Psoas muscle (tissue), 8 donors: ENCODE data around the gene WDR81. TPM values are rescaled to one million over a fixed set of nuclear protein-coding genes. Genes with fewer than 3 reads are reported as not detected.

Experiments used
- ATAC-seq, 4 donors: fragments of 200-7000 bp; cut with Tn5 transposase; one replicate each; pipeline ENCODE4 v1.9.1; 2020; ENCODE audit warnings: moderate library complexity in 3 of 4, mild to moderate bottlenecking in 2 of 4
- DNase-seq, 2 donors: peaks; one replicate each; pipeline ENCODE4 v3.0.0-alpha.2; 2020
- H3K27ac ChIP-seq: fragments of 200-600 bp; one replicate; pipeline ENCODE4 v1.8.0; 2022
- H3K27me3 ChIP-seq, 3 donors: fragments of 200-600 bp in 1 of 3; one replicate each; pipeline versions ENCODE4 v1.6.1 to v1.8.0; 2013 to 2022; ENCODE audit warnings: low read length in 2 of 3, mild to moderate bottlenecking in 2 of 3, moderate library complexity in 1 of 3; ENCODE audit not compliant: insufficient read depth in 3 of 3
- H3K36me3 ChIP-seq, 2 donors: fragments of 200-600 bp in 1 of 2; one replicate each; pipeline versions ENCODE4 v1.6.1 to v1.8.0; 2013 to 2022; ENCODE audit warnings: low read depth in 1 of 2, mild to moderate bottlenecking in 1 of 2, moderate library complexity in 1 of 2; ENCODE audit not compliant: insufficient read depth in 1 of 2
- H3K4me1 ChIP-seq: fragments of 200-600 bp; one replicate; pipeline ENCODE4 v1.8.0; 2022
- H3K4me3 ChIP-seq: fragments of 200-600 bp; one replicate; pipeline ENCODE4 v1.8.0; 2022; ENCODE audit warnings: mild to moderate bottlenecking
- H3K9me3 ChIP-seq: fragments of 200-600 bp; one replicate; pipeline ENCODE4 v1.8.0; 2022
- WGBS, 3 donors: extraction: QIAGEN DNeasy Blood & Tissue Kit; methylation state at CpG; one replicate each; pipeline versions ENCODE4 v1.1.6 to v1.1.7; 2013; 5-methylcytosine and 5-hydroxymethylcytosine counted together
- intact Hi-C, 2 donors: fragments of 100-400 bp; cut with DNase I; formaldehyde crosslinking; loops; one replicate each; pipeline versions ENCODE4 v1.11.0 to v1.14.2; 2022
- polyA plus RNA-seq, 3 donors: library from polyadenylated mRNA; stranded (reverse); fragments of 200-250 nt; gene quantifications; one replicate each; pipeline ENCODE4 v1.2.3, GENCODE V29; 2013
- total RNA-seq, 4 donors: library from RNA; stranded (reverse); fragmentation: NEBNext Ultra II Directional in 2 of 4; extraction: Animal tissue kit (Norgen Biotek cat#: 25700) in 2 of 4; gene quantifications; one replicate each; pipeline versions ENCODE4 v1.2.1 to v1.2.4, GENCODE V29; 2021 to 2023
- TF ChIP-seq, protein P1 (sequence below): fragments of 200-600 bp; IDR thresholded peaks from one replicate; pipeline ENCODE4 v1.8.0; 2022; ENCODE audit warnings: antibody characterized with exemption
- donor health status: healthy with polysubstance abuse.
- donor health status: DM: no; HTN: no; CAD: no; lungs with moderate emphysema.
- donor health status: Bipolar disorder and iron deficiency.
- donor health status: healthy.
- donor health status: DM: yes; HTN: yes; CAD: no.
- donor health status: DM: no; HTN: no; CAD: no.
- donor health status: DM: no; HTN: no; CAD: no.
- donor health status: DM: yes; HTN: yes; CAD: no.

Gene WDR81
- total and polyA plus RNA-seq, 7 donors: 15.1 to 27.9 (median 18.5) TPM

- intact Hi-C loops: loop anchor here in 1 of 2 donors (5.0 kb wide), 1 partner anchor 35 kb away; no protein-coding TSS in a partner anchor
- DNase-seq: peak in 1 of 2 donors; percentile 39
- Histone ChIP-seq H3K27me3 (no peaks in the 10 kb centered on the region), H3K4me1 (peaks cover 37% of the 10 kb centered on the region), H3K36me3 (peaks cover 3 to 35% of the 10 kb centered on the region in 2 donors), H3K27ac (peak overlapping the region; percentile 44), H3K9me3 (no peaks in the 10 kb centered on the region), H3K4me3 (peak overlapping the region; percentile 97)
- TF ChIP-seq, protein P1, sequence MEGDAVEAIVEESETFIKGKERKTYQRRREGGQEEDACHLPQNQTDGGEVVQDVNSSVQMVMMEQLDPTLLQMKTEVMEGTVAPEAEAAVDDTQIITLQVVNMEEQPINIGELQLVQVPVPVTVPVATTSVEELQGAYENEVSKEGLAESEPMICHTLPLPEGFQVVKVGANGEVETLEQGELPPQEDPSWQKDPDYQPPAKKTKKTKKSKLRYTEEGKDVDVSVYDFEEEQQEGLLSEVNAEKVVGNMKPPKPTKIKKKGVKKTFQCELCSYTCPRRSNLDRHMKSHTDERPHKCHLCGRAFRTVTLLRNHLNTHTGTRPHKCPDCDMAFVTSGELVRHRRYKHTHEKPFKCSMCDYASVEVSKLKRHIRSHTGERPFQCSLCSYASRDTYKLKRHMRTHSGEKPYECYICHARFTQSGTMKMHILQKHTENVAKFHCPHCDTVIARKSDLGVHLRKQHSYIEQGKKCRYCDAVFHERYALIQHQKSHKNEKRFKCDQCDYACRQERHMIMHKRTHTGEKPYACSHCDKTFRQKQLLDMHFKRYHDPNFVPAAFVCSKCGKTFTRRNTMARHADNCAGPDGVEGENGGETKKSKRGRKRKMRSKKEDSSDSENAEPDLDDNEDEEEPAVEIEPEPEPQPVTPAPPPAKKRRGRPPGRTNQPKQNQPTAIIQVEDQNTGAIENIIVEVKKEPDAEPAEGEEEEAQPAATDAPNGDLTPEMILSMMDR: no peak
- 69 to 82% (median 76%) methylated on average over 8 of the region's 8 CpGs for WGBS, 3 donors
- no peak for ATAC-seq
Measured at GRCh38 chr17:1712271-1712670, 12.2 kb upstream of the WDR81 start.

GRCh38 chr17:1713160-1713877, 11.2 kb upstream of the WDR81 start:
- DNase-seq (peak in 1 of 2 donors; percentile 40), ATAC-seq (no peak)
- intact Hi-C loops: loop anchor here in 1 of 2 donors (5.0 kb wide), 1 partner anchor 36 kb away; no protein-coding TSS in a partner anchor
- Histone ChIP-seq H3K4me1 (peaks cover 44% of the 10 kb centered on the region), H3K4me3 (peak overlapping the region; percentile 97), H3K27me3 (no peaks in the 10 kb centered on the region), H3K36me3 (peaks cover 3 to 35% of the 10 kb centered on the region in 2 donors), H3K9me3 (no peaks in the 10 kb centered on the region), H3K27ac (peak overlapping the region; percentile 100)
- TF ChIP-seq, protein P1: no peak
- 45 to 68% (median 52%) methylated on average over 10 of the region's 10 CpGs for WGBS, 3 donors

DNA sequence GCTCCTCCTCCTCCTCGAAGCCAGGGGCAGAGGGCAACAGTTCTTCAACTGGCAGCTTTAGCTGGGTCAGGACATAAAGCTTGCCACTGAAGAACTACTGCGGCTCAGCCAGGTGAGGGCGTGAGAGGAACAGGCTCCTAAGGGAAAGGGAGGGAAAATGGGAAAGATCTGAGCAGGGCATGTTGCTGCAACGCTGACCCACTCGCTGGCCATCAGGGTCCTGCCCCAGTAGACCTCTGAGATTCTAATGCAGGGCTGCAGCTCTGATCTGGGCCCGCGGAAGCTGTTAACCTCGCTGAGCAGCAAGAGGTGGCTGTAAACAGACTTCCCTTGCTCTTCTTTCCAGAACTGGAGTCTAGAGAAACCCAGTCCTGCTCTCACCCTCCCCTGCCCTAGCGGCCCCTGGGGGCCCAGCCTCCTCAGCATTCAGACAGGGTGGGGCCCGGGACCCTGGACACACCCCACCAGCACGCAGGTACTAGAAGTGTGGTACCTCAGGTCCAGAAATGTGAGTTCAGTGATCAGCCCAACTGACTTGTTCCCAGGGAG, 10.6 kb upstream of the WDR81 start:
- intact Hi-C loops: loop anchor here (2.0 to 5.0 kb wide), 2 partner anchors 37 to 69 kb away; no protein-coding TSS in a partner anchor
- DNase-seq (peak in 1 of 2 donors; percentile 62), ATAC-seq (no peak)
- Histone ChIP-seq H3K27me3 (no peaks in the 10 kb centered on the region), H3K36me3 (peaks cover 3 to 35% of the 10 kb centered on the region in 2 donors), H3K4me3 (peak overlapping the region; percentile 97), H3K4me1 (peaks cover 50% of the 10 kb centered on the region), H3K9me3 (no peaks in the 10 kb centered on the region), H3K27ac (peak overlapping the region; percentile 100)
- WGBS, 3 donors: 9 to 12% (median 11%) methylated on average over 11 of the region's 11 CpGs
- TF ChIP-seq, protein P1: peak; percentile 29

DNA sequence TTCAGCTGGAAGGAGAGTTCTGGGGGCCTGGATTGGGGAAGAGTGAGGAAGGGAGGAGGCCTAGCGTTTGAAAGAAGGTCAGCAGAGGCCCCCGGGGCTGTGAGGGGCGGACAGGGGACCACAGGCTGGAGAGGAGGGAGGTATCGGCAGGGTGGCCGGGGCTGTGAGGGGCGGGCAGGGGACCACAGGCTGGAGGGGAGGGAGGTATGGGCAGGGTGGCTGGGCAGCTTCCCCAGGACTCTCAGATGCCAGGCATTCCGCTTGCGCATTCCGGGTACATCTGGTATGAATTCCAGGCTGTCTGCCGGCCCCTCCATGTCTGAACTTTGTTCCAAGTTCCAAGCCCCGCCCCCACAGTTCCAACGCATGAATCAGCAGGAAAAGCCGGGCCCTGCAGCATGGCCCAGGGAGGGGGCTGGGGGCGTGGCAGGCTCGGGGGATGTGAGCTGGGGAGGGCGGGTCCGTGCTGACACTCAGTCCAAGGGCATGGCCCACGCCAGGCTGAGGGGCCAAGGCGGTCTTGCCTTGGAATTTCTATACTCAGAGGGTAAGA, 10.0 kb upstream of the WDR81 start:
- Histone ChIP-seq H3K9me3 (no peaks in the 10 kb centered on the region), H3K36me3 (peaks cover 3 to 35% of the 10 kb centered on the region in 2 donors), H3K27ac (peak overlapping the region; percentile 100), H3K27me3 (no peaks in the 10 kb centered on the region), H3K4me1 (peaks cover 52% of the 10 kb centered on the region), H3K4me3 (peak overlapping the region; percentile 97)
- intact Hi-C loops: loop anchor here (2.0 to 5.0 kb wide), 2 partner anchors 37 to 68 kb away; no protein-coding TSS in a partner anchor
- ATAC-seq: peak; percentile 40 to 48 (median 42)
- 2 to 4% (median 3%) methylated on average over 15 to 19 of the region's 19 CpGs for WGBS, 3 donors
- TF ChIP-seq, protein P1: no peak
- DNase-seq: peak; percentile 99
